HG03565 (cell line): ENCODE results near the gene ARCN1.
"Not testable (repeated sequence)": the region's sequence is repeated elsewhere in the genome, so short reads cannot be mapped to it uniquely, and the experiment has no call there.

Source experiments
- ATAC-seq: cut with Tn5 transposase; IDR thresholded peaks from one replicate; pipeline ENCODE4 v1.9.1; 2021; ENCODE audit warnings: mild to moderate bottlenecking, moderate library complexity; ENCODE audit not compliant: unreplicated experiment

Gene ARCN1

GRCh38 chr11:118544010-118544646 lies 28.1 kb upstream of the ARCN1 start:
- no peak for ATAC-seq

GRCh38 chr11:118544647-118545010 lies 27.6 kb upstream of the ARCN1 start:
- ATAC-seq, result no peak

DNA sequence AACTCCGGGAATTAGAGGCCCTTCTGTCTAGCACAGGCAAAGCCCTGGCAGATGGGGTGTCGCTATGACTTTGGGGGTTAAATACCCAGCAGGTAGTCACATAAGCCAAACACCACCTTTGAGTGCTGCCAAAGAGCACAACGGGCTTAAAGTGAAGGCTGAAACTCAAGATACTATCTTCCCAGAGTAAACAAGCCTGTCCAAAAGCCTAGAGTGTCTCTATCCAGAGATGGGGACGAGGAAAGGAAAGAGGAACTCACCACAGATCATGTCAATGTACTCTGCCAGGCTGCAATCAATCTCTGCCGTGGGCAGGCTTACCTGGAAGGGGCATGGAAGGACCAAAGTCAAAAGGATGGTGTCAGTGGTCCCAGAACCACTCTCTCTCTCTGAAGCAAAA lies 26.7 kb upstream of the ARCN1 start:
- no peak for ATAC-seq

DNA sequence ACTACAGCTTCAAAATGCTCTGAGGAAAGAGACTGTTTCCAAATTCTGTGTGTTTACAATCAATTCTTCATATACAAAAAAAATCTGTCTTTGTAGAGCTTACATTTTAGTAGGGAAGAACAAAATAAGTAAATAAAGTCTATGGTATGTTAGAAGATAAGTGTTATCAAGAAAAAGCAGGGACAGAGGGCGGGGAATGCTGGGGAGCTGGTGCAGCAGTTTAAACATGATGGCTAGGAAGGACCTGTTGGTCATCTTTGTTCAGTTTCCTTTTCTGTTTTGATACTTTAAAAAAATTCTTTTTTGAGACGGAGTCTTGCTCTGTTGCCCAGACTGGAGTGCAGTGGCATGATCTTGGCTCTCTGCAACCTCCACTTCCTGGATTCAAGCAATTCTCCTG lies 25.1 kb upstream of the ARCN1 start:
- no peak for ATAC-seq

GRCh38 chr11:118552341-118552740 lies 19.9 kb upstream of the ARCN1 start:
- no peak for ATAC-seq

DNA sequence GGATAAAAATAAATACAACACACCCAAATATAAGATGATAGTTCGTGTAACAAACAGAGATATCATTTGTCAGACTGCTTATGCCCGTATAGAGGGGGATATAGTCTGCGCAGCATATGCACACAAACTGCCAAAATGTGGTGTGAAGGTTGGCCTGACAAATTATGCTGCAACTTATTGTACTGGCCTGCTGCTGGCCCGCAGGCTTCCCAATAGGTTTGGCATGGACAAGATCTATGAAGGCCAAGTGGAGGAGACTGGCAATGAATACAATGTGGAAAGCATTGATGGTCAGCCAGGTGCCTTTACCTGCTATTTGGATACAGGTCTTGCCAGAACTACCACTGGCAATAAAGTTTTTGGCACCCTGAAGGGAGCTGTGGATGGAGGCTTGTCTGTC lies 11.4 kb upstream of the ARCN1 start:
- no peak for ATAC-seq

DNA sequence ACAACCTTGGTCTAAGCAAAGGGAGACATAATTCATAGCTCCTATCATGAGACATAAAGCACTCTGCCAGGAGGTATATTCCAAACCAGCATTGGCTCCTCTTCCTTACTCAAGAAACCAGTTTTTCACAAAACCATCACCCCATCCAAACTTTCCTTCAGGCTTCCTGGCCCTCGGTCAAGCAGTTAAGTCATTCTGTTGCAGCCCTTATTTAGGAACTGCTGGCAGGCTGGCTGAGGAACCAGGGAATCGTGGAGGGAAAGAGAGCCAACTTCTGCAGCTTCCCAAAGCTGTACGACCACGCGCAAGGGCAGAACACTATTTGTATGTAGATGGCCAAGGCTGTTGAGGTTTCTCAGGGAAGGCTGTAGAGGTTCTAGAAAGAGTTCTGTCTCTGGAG lies 7.2 kb upstream of the ARCN1 start:
- no peak for ATAC-seq

GRCh38 chr11:118569670-118570069 lies 2.5 kb upstream of the ARCN1 start:
- no peak for ATAC-seq

- no peak for ATAC-seq
These were observed 1.4 kb upstream of the ARCN1 start for GRCh38 chr11:118570787-118571186.

DNA sequence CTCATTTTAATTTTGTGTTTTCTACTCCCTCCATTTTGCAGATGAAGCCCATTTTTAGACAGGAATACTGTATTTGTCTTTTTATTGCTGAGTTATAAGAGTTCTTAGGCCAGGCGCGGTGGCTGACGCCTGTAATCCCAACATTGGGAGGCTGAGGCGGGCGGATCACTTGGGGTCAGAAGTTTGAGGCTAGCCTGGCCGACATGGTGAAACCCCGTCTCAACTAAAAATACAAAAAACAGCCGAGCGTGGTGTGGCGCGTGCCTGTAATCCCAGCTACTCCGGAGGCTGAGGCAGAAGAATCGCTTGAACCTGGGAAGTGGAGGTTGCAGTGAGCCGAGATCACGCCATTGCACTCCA lies 528 bp upstream of the ARCN1 start:
- ATAC-seq, result not testable (repeated sequence)

DNA sequence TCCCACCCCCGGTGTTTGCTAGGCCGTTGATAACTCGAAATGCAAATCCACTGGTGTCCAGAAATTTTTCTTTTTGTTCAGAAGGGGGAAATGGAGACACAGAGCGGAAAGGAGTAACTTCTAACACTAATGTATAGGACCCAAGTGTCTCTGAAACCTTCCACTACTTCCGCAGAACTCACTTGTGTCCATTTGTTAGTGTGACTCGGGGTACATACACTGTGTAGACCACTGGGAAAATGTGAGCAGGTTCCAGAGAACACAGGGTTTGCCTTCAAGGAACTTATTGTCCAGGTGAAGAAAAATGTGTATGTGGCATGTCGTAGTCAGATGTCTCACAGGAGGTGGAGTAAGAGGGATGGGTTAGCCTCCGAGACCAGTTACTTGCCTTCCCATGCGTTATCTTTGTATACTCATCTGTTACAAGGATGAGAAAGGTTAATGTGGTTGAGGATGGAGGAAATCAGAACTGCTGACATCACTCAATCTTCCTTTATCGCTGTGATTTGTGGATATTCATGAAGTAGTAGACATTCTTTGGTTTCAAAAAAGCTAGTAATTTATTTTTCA lies 857 bp downstream of the ARCN1 start:
- no peak for ATAC-seq

GRCh38 chr11:118574636-118575035 lies 2.4 kb downstream of the ARCN1 start:
- no peak for ATAC-seq

- not testable (repeated sequence) for ATAC-seq
These were observed 5.8 kb downstream of the ARCN1 start for GRCh38 chr11:118577995-118578394.

- ATAC-seq, result no peak
These were observed 8.8 kb downstream of the ARCN1 start for GRCh38 chr11:118581057-118581456.

GRCh38 chr11:118587952-118588351 lies 15.7 kb downstream of the ARCN1 start:
- ATAC-seq, result no peak

DNA sequence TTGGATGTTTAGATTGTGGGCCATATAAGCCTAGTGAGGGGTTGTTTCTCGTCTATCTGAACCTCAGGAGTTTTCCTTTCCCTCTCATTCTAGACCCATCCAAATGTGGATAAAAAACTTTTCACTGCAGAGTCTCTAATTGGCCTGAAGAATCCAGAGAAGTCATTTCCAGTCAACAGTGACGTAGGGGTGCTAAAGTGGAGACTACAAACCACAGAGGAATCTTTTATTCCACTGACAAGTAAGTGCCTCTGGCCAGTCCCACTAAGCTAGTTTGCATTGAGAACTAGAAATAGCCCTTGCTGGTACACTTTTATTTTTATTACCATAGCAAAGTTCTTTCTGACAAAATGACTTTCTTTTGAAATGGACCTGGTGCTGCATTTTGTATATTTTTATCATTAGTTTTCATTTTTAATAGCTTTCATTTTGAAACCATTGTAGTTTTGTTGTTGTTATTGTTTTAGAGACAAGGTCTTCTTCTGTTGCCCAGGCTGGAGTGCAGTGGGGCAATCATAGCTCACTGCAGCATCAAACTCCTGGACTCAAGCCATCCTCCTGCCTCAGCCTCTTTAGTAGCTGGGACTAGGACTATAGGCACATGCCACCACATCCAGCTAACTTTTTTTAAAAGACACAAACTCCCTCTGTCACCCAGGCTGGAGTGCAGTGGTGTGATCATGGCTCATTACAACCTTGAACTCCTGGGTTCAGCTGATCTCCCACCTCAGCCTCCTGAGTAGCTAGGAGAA lies 20.6 kb downstream of the ARCN1 start:
- no peak for ATAC-seq

GRCh38 chr11:118594984-118595383 lies 22.8 kb downstream of the ARCN1 start:
- ATAC-seq, result not testable (repeated sequence)

DNA sequence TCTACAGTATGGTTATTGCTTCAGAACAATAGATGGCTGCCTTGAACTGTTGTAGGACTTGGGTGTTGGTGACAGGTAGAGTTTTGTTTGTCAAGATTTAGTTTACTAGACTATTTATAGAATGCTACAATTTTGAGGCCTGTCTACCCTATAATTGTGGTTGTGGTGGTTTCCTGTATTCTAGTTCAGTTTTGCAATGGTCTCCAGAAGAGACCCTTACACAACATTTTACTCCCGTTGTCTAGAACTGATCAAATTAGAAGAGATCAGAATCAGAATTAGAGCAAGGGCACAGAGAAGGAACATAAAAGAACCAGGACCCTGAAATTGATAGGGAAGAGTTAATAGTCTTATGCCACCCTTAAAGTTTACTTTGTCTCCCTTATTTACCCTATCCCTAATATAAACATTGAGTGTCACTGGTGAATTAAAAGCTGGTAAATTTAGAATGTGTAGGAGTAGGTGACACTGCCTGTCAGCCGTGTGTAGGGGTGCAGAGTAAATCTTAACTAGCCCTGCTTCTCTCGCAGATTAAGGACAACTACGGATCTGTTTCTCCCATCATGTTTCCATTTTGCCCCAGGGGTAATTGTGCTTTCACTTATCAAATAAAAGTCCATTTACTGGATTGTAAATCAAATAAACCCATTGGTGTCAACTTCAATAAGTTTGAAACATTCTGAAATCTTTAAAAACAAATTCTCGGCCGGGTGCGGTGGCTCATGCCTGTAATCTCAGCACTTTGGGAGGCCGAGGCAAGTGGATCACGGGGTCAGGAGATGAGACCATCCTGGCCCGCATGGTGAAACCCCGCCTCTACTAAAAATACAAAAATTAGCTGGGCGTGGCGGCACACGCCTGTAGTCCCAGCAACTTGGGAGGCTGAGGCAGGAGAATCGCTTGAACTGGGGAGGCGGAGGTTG lies 24.3 kb downstream of the ARCN1 start:
- ATAC-seq, result no peak

DNA sequence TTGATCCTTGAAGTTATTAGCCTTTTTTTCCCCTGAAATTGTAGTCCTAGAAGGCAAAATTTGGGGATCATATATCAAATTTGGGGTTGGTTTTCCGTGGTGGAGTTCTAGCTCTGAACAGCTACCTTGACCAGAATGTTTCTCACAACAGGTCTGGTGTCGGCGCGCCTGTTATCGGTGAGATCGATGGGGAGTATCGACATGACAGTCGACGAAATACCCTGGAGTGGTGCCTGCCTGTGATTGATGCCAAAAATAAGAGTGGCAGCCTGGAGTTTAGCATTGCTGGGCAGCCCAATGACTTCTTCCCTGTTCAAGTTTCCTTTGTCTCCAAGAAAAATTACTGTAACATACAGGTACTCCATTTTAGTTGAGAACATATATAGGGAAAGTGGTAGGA lies 25.3 kb downstream of the ARCN1 start:
- ATAC-seq, result no peak

- ATAC-seq, result no peak
These were observed 30.1 kb downstream of the ARCN1 start for GRCh38 chr11:118602331-118602730.

DNA sequence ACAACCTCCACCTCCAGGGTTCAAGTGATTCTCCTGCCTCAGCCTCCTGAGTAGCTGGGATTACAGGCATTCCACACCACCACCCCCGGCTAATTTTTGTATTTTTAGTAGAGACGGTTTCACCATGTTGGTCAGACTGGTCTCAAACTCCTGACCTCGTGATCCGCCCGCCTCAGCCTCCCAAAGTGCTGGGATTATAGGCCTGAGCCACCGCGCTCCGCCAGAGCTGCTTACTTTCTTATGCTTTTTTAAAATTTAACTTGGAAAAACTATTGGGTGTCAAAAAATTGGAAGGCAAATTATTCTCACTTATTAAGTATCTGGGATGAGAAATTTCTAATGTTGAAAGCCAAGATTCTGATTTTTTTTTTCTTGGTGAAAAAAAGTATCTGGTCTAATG lies 31.5 kb downstream of the ARCN1 start:
- not testable (repeated sequence) for ATAC-seq
